NCI-H1694 treated with DMSO at 0.1 percent for 48 hours (cell line): ENCODE measurements around the gene ZNF121.

Experiments used
- DNase-seq: peaks from one replicate; lab custom pipeline; 2025; lab: John Stamatoyannopoulos, UW

ZNF121 gene

DNA sequence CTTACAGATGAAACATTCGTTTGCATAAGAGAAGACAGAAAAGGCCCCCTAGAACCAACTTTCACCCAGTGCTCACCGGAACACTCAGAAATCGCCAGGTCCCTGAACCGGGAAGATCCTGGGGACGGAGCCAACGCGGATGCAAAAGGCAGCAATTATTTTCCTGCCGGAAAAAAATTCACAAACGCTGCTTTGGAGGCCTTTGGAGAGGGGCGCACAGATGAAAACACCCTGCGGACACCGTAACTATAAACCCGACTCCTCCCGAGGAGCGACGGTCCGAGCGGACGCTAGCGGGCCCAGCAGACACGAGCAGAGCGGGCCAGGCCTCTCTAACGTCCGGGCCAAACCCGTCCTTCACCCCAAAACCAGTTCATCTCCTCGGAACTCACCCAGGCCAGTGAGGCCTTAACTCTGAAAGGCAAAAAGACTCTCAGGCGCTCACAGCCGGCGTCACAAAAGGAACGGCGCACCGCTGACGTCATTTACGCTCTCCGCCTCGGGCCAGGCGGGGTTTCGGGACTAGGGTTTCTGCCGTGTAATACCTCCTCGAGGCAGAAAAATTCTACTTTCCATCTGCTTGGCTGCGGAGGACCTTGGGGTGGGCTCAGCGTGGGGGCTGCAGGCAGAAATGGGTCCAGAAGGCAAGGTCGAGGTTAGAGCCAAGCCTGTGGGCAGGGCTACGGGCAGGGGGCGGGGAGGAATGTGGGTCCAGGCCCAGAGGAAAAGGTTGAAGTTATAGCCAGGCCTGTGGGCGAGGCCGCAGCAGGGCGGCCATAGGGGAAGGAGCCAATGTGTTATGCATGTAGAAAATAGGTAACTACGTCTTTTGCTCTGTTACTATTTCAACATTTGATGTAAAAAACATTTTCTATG lies 45.9 kb downstream of the ZNF121 start, which contains the start of gene ZNF426:
Gene ZNF426, minus strand, starts transcription at position 463 of the 876 bp plus-strand sequence. CDS start 2,413 bp downstream, outside the sequence.
- peak; percentile 65 for DNase-seq

DNA sequence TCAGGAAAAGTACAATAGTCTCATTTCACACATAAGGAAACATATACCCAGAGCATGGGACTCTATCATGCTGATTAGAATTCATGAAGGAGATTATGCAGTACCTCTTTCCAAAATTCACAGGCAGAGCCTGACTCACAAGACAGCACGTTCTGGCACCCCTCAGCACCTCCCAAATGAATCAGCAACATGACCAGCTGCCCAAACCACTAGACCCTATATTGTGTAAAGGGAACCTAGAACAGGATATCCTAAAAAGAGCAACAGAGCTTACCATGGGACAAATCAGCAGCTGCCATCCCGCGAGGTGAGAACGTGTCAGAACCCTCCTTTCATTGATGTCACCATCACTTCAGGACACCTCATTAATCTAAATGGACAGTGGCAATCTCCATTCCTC lies 48.4 kb downstream of the ZNF121 start:
- no peak for DNase-seq

DNA sequence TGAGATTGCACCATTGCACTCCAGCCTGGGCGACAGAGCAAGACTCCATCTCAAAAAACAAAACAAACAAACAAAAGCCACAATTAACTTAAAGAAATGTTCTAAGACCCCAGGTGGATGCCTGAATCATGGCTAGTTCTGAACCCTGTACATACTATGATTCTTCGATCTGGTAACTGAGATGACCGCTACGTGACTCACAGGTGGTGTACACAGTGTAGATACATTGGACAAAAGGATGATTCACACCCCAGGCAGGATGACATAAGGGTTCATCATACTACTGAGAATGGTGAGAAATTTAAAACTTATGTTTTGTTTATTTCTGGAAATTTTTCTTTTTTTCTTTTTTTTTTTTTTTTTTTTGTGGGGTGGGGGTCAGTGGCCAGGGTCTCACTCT lies 52.4 kb downstream of the ZNF121 start:
- no peak for DNase-seq

DNA sequence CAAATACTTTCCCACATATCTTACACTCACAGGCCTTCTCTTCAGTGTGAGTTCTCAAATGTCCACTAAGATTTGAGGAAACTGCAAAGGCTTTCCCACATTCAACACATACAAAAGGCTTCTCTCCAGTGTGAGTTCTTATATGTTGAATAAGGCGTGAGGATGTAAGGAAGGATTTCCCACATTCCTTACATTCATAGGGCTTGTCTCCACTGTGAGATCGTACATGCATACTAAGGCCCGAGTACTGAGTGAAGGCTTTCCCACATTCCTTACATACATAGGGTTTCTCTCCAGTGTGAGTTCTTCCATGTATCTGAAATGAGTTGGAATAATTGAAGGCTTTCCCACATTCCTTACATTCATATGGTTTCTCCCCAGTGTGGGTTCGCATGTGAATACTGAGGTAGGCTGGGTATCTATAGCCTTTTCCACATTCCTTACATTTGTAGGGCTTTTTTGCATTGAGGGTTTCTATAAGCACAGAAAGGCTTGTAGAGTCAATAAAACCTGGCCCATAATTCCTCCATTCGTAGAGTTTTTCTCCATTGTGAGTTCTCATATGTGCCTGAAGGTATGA lies 55.5 kb downstream of the ZNF121 start:
- no peak for DNase-seq

DNA sequence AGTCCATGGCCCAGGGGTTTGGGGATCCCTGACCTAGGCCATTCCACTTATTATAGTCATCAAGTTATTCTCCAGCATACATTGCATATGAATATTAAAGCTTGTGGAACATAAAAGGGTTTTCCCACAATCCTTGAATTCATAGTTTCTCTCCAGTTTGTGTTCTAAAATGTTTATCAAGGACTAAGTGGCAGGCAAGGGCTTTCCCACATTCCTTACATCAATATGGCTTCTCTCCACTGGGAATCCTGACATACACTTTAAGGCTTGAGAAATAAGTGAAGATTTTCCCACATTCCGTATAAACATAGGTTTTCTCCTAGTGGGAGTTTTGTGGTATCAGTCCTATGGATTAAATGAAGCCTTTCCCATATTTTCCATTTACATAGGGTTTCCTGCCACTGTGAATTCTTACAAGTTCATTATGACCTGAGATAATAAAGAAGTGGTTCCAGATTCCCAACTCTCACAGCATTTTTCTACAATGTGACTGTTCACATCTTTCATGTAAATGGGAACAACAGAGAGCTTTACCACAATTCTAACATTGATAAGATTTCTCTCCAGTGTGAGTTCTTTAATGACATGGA lies 60.3 kb downstream of the ZNF121 start:
- DNase-seq, result no peak
